Activated naive CD4-positive, alpha-beta T cell treated with anti-CD3 and anti-CD28 coated beads for 36 hours (primary cell): ENCODE data around the gene KLHL14. TPM values are rescaled to one million over a fixed set of nuclear protein-coding genes. Genes with fewer than 3 reads are reported as not detected.

Experiments used
- CTCF ChIA-PET: fragments of 350-600 bp; sonication (Branson Sonifier 250); formaldehyde crosslinking; loops from one replicate; lab custom pipeline; 2021; ENCODE audit warnings: antibody characterized with exemption; lab: Charles Lee
- DNase-seq: peaks from one replicate; pipeline ENCODE4 v3.0.0-alpha.2; 2020
- H3K27ac Mint-ChIP-seq: one replicate; pipeline ENCODE4 v1.8.0; 2021; ENCODE audit warnings: mild to moderate bottlenecking, mixed read lengths
- H3K27me3 Mint-ChIP-seq: one replicate; pipeline ENCODE4 v1.8.0; 2021; ENCODE audit warnings: low read depth, mixed read lengths
- H3K36me3 Mint-ChIP-seq: one replicate; pipeline ENCODE4 v1.8.0; 2021; ENCODE audit warnings: low read depth, mixed read lengths
- H3K4me1 Mint-ChIP-seq: one replicate; pipeline ENCODE4 v1.8.0; 2021; ENCODE audit warnings: low read depth, mixed read lengths
- H3K4me3 Mint-ChIP-seq: one replicate; pipeline ENCODE4 v1.8.0; 2021; ENCODE audit warnings: mild to moderate bottlenecking, moderate library complexity, mixed read lengths
- H3K9me3 Mint-ChIP-seq: one replicate; pipeline ENCODE4 v1.8.0; 2021; ENCODE audit warnings: mixed read lengths
- intact Hi-C: fragments of 100-400 bp; cut with micrococcal nuclease; formaldehyde crosslinking; loops from one replicate; pipeline ENCODE4 v1.15.1; 2023
- total RNA-seq, 2 experiments: library from RNA; stranded (reverse); gene quantifications; one replicate each; pipeline ENCODE4 v1.2.3, GENCODE V29; 2021

Gene KLHL14, protein sequence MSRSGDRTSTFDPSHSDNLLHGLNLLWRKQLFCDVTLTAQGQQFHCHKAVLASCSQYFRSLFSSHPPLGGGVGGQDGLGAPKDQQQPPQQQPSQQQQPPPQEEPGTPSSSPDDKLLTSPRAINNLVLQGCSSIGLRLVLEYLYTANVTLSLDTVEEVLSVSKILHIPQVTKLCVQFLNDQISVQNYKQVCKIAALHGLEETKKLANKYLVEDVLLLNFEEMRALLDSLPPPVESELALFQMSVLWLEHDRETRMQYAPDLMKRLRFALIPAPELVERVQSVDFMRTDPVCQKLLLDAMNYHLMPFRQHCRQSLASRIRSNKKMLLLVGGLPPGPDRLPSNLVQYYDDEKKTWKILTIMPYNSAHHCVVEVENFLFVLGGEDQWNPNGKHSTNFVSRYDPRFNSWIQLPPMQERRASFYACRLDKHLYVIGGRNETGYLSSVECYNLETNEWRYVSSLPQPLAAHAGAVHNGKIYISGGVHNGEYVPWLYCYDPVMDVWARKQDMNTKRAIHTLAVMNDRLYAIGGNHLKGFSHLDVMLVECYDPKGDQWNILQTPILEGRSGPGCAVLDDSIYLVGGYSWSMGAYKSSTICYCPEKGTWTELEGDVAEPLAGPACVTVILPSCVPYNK
- not detected for total RNA-seq

DNA sequence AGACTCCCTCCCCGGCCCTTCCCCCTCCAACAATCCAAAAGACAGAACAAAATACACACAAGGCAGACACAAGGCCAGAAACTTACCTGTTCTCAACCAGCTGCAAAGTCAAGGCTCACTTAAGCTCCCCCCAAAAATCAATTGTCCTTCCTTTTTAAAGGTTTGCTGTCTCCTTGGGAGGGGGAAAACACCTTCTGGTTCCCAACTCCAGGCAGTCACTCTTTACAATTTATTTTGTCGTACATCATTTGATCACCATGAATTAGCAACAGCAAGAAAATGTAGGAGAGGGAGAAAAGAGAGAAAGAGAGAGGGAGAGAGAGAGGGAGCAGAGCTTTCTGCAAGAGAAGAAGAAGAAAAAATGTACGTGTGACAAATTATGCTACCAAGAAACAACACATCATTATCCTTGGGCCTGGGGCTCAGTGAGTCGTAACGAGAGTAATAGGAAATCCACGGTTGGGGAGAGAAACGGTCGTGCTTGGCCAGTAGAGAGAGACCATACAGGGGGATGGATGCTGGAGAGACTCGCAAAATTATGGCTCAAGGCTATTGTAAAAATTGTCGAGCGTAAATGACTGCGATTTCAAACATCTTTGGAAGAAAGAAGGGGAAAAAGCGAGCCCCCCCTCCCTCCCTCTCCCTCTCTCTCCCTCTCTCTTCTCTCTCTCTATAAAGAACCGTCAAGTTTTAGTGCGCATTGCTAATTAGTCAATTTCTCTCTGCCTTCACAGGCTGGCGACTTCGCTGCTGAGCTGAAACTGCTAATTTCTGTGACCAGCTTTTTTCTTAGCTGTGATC is at the start of gene KLHL14:
TSS of gene KLHL14 (minus strand) at position 443 of the 801 bp plus-strand sequence. CDS start 2,432 bp downstream, outside the sequence.
- H3K4me3 Mint-ChIP-seq: no peak within 1 kb of the TSS
- H3K27me3 Mint-ChIP-seq: peaks cover 51% of the 10 kb centered on the region
- H3K4me1 Mint-ChIP-seq: peaks cover 16% of the 10 kb centered on the region
- intact Hi-C loops: no loop called here
- no peaks in the 10 kb centered on the region for H3K36me3 Mint-ChIP-seq
- H3K9me3 Mint-ChIP-seq: no peaks in the 10 kb centered on the region
- H3K27ac Mint-ChIP-seq: no peak within 1 kb of the TSS
- CTCF ChIA-PET: no interaction called here
- no peak for DNase-seq

DNA sequence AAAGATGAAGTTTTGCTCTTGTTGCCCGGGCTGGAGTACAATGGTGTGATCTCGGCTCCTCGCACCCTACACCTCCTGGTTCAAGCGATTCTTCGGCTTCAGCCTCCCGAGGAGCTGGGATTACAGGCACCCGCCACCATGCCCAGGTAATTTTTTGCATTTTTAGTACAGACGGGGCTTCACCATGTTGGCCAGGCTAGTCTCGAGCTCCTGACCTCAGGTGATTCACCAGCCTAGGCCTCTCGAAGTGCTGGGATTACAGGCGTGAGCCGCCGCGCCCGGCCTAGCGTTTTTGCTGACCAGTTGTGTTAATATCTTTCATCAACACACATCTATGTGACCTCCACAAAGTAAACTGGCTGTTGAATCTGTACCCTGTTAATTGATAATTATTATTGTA is 49.4 kb upstream of the KLHL14 start:
- Mint-ChIP-seq H3K27ac (no peak overlapping the region), H3K36me3 (no peaks in the 10 kb centered on the region), H3K9me3 (no peaks in the 10 kb centered on the region), H3K4me3 (no peak overlapping the region), H3K27me3 (no peaks in the 10 kb centered on the region), H3K4me1 (no peaks in the 10 kb centered on the region)
- CTCF ChIA-PET: no interaction called here
- intact Hi-C loops: no loop called here
- DNase-seq: no peak

- Mint-ChIP-seq H3K4me3 (no peak overlapping the region), H3K9me3 (no peaks in the 10 kb centered on the region), H3K27me3 (no peaks in the 10 kb centered on the region), H3K27ac (no peak overlapping the region), H3K4me1 (no peaks in the 10 kb centered on the region), H3K36me3 (no peaks in the 10 kb centered on the region)
- CTCF ChIA-PET: no interaction called here
- intact Hi-C loops: no loop called here
- no peak for DNase-seq
These were observed 43.1 kb upstream of the KLHL14 start for GRCh38 chr18:32815881-32816280.

GRCh38 chr18:32812342-32812741 is 39.5 kb upstream of the KLHL14 start:
- Mint-ChIP-seq H3K4me1 (no peaks in the 10 kb centered on the region), H3K36me3 (no peaks in the 10 kb centered on the region), H3K27me3 (no peaks in the 10 kb centered on the region), H3K9me3 (no peaks in the 10 kb centered on the region), H3K4me3 (no peak overlapping the region), H3K27ac (no peak overlapping the region)
- CTCF ChIA-PET: no interaction called here
- no peak for DNase-seq
- intact Hi-C loops: no loop called here

DNA sequence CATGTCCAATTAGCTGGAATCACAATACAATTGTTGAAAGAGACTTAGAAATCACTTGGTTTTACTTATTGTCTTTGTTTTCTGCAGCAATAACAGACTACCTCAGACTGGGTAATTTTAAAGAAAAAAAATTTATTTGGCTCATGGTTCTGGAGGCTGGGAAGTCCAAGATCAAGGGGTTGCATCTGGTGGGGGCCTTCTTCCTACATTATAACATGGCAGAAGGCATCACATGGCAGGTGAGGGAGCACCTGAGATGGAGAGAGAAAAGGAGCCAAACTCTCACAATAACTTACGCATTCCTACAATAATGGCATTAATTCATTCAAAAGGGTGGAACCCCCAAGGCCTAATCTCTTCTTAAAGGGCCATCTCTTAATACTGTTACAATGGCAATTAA is 37.5 kb upstream of the KLHL14 start:
- Mint-ChIP-seq H3K27me3 (no peaks in the 10 kb centered on the region), H3K4me3 (no peak overlapping the region), H3K9me3 (no peaks in the 10 kb centered on the region), H3K4me1 (no peaks in the 10 kb centered on the region), H3K36me3 (no peaks in the 10 kb centered on the region), H3K27ac (no peak overlapping the region)
- intact Hi-C loops: no loop called here
- no peak for DNase-seq
- CTCF ChIA-PET: no interaction called here

DNA sequence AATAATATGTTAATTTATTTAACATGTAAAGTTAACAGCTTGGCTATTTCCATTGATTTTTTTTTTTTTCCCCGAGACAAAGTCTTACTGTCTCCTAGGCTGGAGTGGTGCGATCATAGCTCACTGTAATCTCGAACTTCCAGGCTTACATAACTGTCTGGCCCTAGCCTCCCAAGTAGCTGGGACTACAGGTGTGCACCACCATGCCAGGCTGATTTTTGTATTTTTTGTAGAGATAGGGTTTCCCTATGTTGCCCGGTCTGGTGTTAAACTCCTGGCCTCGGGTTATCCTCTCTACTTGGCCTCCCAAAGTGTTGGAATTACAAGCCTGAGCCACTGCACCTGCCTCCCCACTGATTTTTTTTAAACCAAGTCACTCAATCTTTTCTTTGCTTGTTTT is 32.5 kb upstream of the KLHL14 start:
- Mint-ChIP-seq H3K4me3 (no peak overlapping the region), H3K9me3 (no peaks in the 10 kb centered on the region), H3K4me1 (no peaks in the 10 kb centered on the region), H3K36me3 (no peaks in the 10 kb centered on the region), H3K27ac (no peak overlapping the region), H3K27me3 (no peaks in the 10 kb centered on the region)
- CTCF ChIA-PET: no interaction called here
- intact Hi-C loops: no loop called here
- DNase-seq: no peak

- CTCF ChIA-PET: no interaction called here
- H3K4me3 Mint-ChIP-seq: no peak overlapping the region
- no peaks in the 10 kb centered on the region for H3K27me3 Mint-ChIP-seq
- no peaks in the 10 kb centered on the region for H3K4me1 Mint-ChIP-seq
- no peaks in the 10 kb centered on the region for H3K36me3 Mint-ChIP-seq
- no peaks in the 10 kb centered on the region for H3K9me3 Mint-ChIP-seq
- no peak for DNase-seq
- H3K27ac Mint-ChIP-seq: no peak overlapping the region
- intact Hi-C loops: no loop called here
These were observed 31.5 kb upstream of the KLHL14 start for GRCh38 chr18:32804134-32804888.

GRCh38 chr18:32803568-32803967 is 30.7 kb upstream of the KLHL14 start:
- Mint-ChIP-seq H3K4me1 (no peaks in the 10 kb centered on the region), H3K27ac (no peak overlapping the region), H3K4me3 (no peak overlapping the region), H3K36me3 (no peaks in the 10 kb centered on the region), H3K27me3 (no peaks in the 10 kb centered on the region), H3K9me3 (peaks cover under 1% of the 10 kb centered on the region)
- no peak for DNase-seq
- intact Hi-C loops: no loop called here
- CTCF ChIA-PET: no interaction called here

DNA sequence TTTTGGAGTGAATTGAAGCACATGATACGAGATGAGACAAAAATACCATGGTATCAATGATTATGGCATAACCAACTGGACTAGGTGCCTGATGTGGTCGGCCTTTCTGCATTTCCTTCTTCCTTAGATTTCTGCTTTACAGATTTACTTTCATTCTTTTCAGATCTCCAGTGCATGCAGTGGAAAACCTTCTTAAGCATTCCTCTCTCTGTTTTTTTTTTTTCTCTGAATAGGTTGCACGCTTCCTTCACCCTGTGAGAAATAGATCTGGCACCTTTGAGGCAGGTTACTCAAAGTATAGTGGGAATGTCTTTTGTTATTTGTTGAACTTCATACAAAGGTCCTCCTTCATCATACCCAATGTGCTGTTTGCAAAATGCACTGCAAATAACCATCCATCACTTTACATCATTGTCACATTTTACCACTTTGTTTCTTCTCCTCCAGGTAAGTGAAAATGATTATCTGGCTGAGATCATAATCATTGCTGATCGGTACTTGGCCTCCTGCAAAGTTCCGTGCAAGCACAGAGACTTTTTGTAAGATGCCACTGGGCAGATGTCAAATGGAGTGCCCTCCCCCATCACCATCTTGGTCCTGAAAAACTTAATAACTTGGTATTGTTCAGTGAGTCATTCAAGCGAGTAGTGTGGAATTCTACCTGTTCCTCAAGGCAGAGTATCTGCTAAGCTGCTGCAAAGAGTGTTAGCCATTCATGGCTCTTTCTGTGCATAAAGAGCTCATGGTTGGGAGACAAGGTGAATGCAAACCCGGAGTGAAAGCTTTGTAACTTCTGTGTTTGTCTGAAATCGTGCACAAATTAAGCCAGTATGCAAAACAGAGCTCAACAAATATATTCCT is 30.0 kb upstream of the KLHL14 start:
- H3K4me3 Mint-ChIP-seq: no peak overlapping the region
- peaks cover 3% of the 10 kb centered on the region for H3K9me3 Mint-ChIP-seq
- H3K27me3 Mint-ChIP-seq: no peaks in the 10 kb centered on the region
- H3K27ac Mint-ChIP-seq: no peak overlapping the region
- no peak for DNase-seq
- CTCF ChIA-PET: no interaction called here
- no peaks in the 10 kb centered on the region for H3K36me3 Mint-ChIP-seq
- intact Hi-C loops: no loop called here
- H3K4me1 Mint-ChIP-seq: no peaks in the 10 kb centered on the region

DNA sequence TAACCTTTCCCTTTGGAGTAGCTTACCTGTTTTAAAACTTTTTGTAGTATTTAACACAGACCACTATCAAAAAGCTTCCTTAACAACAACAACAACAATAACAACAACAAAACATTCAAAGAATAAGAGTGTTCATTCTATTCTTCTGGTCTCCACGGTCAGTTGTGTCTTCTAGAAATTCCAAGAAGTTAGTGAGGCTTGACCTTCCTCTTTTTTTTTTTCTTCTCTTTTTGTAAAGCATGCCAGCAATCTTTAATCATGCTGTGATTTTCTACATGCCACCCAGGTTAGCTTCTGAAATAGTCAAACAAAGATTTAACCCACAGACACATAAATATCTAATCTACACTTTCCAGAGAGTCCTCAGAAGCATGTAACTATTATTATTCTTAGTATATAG is 28.4 kb upstream of the KLHL14 start:
- H3K27me3 Mint-ChIP-seq: no peaks in the 10 kb centered on the region
- H3K4me3 Mint-ChIP-seq: no peak overlapping the region
- H3K9me3 Mint-ChIP-seq: peaks cover 6% of the 10 kb centered on the region
- no peak overlapping the region for H3K27ac Mint-ChIP-seq
- CTCF ChIA-PET: interaction anchor here (0.5 to 0.7 kb wide), 3 partner anchors 115 to 1321 kb away, joined by 3 to 4 read pairs (median 4); no protein-coding TSS in a partner anchor
- intact Hi-C loops: no loop called here
- no peaks in the 10 kb centered on the region for H3K36me3 Mint-ChIP-seq
- DNase-seq: no peak
- H3K4me1 Mint-ChIP-seq: no peaks in the 10 kb centered on the region

DNA sequence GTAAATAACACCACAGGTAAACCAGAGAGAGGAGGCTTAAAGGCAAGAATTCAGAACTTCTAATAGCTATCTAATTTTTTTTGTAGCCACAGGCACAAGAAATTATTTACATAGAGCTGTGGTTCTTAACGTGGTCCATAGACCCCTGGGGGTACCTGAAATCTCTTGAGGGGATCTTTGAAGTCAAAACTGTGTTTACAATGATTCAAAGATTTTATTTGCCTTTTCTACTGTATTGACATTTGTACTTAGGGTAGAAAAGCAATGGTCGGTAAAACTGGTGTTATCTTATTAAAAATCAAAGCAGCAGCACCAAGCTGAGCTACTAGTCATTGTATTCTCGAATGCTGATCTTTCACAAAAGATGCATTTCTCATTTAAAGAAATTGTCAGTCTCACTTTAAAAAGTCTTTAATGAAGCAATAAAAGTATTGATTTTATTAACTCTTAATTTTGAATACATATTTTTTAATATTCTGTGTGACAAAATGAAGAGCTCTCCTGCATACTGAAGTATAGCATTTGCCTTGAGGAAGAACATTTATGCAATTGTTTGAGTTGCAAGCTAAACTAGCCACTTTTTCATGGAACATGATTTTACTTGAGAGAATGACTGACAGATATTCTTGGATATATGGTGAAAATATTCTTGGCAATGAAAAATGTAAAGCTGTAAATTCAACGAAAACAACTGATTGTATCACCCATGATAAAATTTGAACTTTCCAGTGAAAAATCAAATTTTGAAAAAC is 25.6 kb upstream of the KLHL14 start:
- Mint-ChIP-seq H3K9me3 (peaks cover 6% of the 10 kb centered on the region), H3K27me3 (no peaks in the 10 kb centered on the region), H3K27ac (no peak overlapping the region), H3K4me1 (no peaks in the 10 kb centered on the region), H3K4me3 (no peak overlapping the region), H3K36me3 (no peaks in the 10 kb centered on the region)
- intact Hi-C loops: no loop called here
- DNase-seq: no peak
- CTCF ChIA-PET: no interaction called here
